Measurements from ENCODE around the gene TEX11. TPM values are rescaled to one million over a fixed set of nuclear protein-coding genes. Genes with fewer than 3 reads are reported as not detected.

Gene TEX11
- total and polyA plus RNA-seq, 9 of the 15 experiments (the other 6 are each of a cell fraction or from before 2014, with no cell fraction given): 0.27 to 1.1 (median 0.45) TPM

GRCh38 chrX:70508296-70508911 is 400.1 kb downstream of the TEX11 start (continued):
- TF ChIP-seq ZFP91 (CRISPR knock-in tag; IDR thresholded peaks at IDR 0.05) (no peak), SMARCA5 (IDR thresholded peaks at IDR 0.05) (no peak), ZNF695 (CRISPR knock-in tag; IDR thresholded peaks at IDR 0.05) (no peak), BRCA1 (IDR thresholded peaks at IDR 0.05) (no peak), BRCA1 (CRISPR knock-in tag; IDR thresholded peaks at IDR 0.05) (no peak), TEAD2 (tag; IDR thresholded peaks at IDR 0.05) (no peak), DEAF1 (CRISPR knock-in tag; IDR thresholded peaks at IDR 0.05) (no peak), CUX1 (CRISPR knock-in tag; IDR thresholded peaks at IDR 0.05) (no peak), USF1 (CRISPR knock-in tag; IDR thresholded peaks at IDR 0.05) (no peak), ZNF408 (CRISPR knock-in tag; IDR thresholded peaks at IDR 0.05; ENCODE audit: low read depth) (no peak)

All from K562 (cell line).